Measurements from ENCODE around the gene KRR1. TPM values are rescaled to one million over a fixed set of nuclear protein-coding genes. Genes with fewer than 3 reads are reported as not detected.

The KRR1 gene
- total RNA-seq, 2 experiments from 2014 or later: 144 to 148 TPM

- intact Hi-C loops (cut with DNase I, micrococcal nuclease): loop anchor here in 1 of 2 experiments (2.0 to 10.0 kb wide), 3 partner anchors 25 to 1057 kb away; partner anchors contain the start of gene NAP1L1
- ChIA-PET CTCF (interaction anchor here (0.6 to 2.3 kb wide), 5 partner anchors 23 to 117 kb away, joined by 3 to 11 read pairs (median 4); partner anchors contain the start of gene GLIPR1L2), POLR2A (interaction anchor here (0.6 kb wide), 1 partner anchor 19 kb away, joined by 3 read pairs; no protein-coding TSS in a partner anchor)
- Histone ChIP-seq H3K4me1 (ENCODE audit: insufficient read depth, low read length) (peaks cover 8% of the 10 kb centered on the region), H3K27ac (ENCODE audit: low read depth in 1 of 2, low read length in 2 of 2) (no peak overlapping the region), H3K36me3 (ENCODE audit: insufficient read depth, low read length) (peaks cover 61% of the 10 kb centered on the region), H3K9me3 (ENCODE audit: control insufficient read depth in 1 of 2, insufficient read depth in 1 of 2, low read length in 2 of 2) (no peaks in the 10 kb centered on the region), H3K27me3 (ENCODE audit: control insufficient read depth in 1 of 2, insufficient read depth in 2 of 2, low read length in 2 of 2) (no peaks in the 10 kb centered on the region), H3K4me3 (ENCODE audit: low read length) (no peak overlapping the region)
- Mint-ChIP-seq H3K4me1 (ENCODE audit: low read depth) (peaks cover 43% of the 10 kb centered on the region), H3K9me3 (peaks cover 2% of the 10 kb centered on the region), H3K27ac (no peak overlapping the region), H3K36me3 (ENCODE audit: low read depth) (peaks cover 63% of the 10 kb centered on the region), H3K27me3 (no peaks in the 10 kb centered on the region), H3K4me3 (peak overlapping the region; percentile 25)
- ATAC-seq (ENCODE audit: poor library complexity): no peak
- no peak for TF ChIP-seq CTCF (IDR thresholded peaks at IDR 0.05)
- no peak for DNase-seq
Measured at GRCh38 chr12:75508159-75508558, 3.2 kb downstream of the KRR1 start.

- H3K27ac ChIP-seq (ENCODE audit: low read depth in 1 of 2, low read length in 2 of 2): no peak overlapping the region
- DNase-seq: no peak
- H3K4me1 Mint-ChIP-seq (ENCODE audit: low read depth): peaks cover 41% of the 10 kb centered on the region
- no peak overlapping the region for H3K4me3 Mint-ChIP-seq
- no peaks in the 10 kb centered on the region for H3K27me3 Mint-ChIP-seq
- no peak overlapping the region for H3K4me3 ChIP-seq (ENCODE audit: low read length)
- H3K36me3 ChIP-seq (ENCODE audit: insufficient read depth, low read length): peaks cover 71% of the 10 kb centered on the region
- no peaks in the 10 kb centered on the region for H3K9me3 ChIP-seq (ENCODE audit: control insufficient read depth in 1 of 2, insufficient read depth in 1 of 2, low read length in 2 of 2)
- intact Hi-C loops (cut with DNase I, micrococcal nuclease): loop anchor here in 1 of 2 experiments (5.0 to 10.0 kb wide), 2 partner anchors 575 to 1058 kb away; partner anchors contain the start of gene NAP1L1
- ChIA-PET POLR2A (no interaction called here), CTCF (interaction anchor here (0.6 to 2.3 kb wide), 5 partner anchors 22 to 173 kb away, joined by 3 to 11 read pairs (median 4); partner anchors contain the start of genes GLIPR1L1 and GLIPR1L2)
- peaks cover 2% of the 10 kb centered on the region for H3K9me3 Mint-ChIP-seq
- no peak for TF ChIP-seq CTCF (IDR thresholded peaks at IDR 0.05)
- no peak overlapping the region for H3K27ac Mint-ChIP-seq
- peaks cover 8% of the 10 kb centered on the region for H3K4me1 ChIP-seq (ENCODE audit: insufficient read depth, low read length)
- H3K27me3 ChIP-seq (ENCODE audit: control insufficient read depth in 1 of 2, insufficient read depth in 2 of 2, low read length in 2 of 2): no peaks in the 10 kb centered on the region
- no peak for ATAC-seq (ENCODE audit: poor library complexity)
- peaks cover 63% of the 10 kb centered on the region for H3K36me3 Mint-ChIP-seq (ENCODE audit: low read depth)
Measured at GRCh38 chr12:75507086-75507485, 4.3 kb downstream of the KRR1 start.

- no peaks in the 10 kb centered on the region for H3K27me3 Mint-ChIP-seq
- ATAC-seq (ENCODE audit: poor library complexity): peak; percentile 69
- H3K9me3 ChIP-seq (ENCODE audit: control insufficient read depth in 1 of 2, insufficient read depth in 1 of 2, low read length in 2 of 2): no peaks in the 10 kb centered on the region
- CTCF ChIA-PET: interaction anchor here (1.2 to 2.4 kb wide), 2 partner anchors 21 to 68 kb away, joined by 3 to 18 read pairs; no protein-coding TSS in a partner anchor
- H3K4me3 Mint-ChIP-seq: no peak overlapping the region
- H3K4me3 ChIP-seq (ENCODE audit: low read length): no peak overlapping the region
- H3K4me1 Mint-ChIP-seq (ENCODE audit: low read depth): peaks cover 28% of the 10 kb centered on the region
- intact Hi-C loops (cut with DNase I, micrococcal nuclease): loop anchor here (1.0 to 10.0 kb wide), 6 partner anchors 69 to 1059 kb away; partner anchors contain the start of genes GLIPR1L1 (in 2 of the 2), GLIPR1L2 (in 1 of the 2) and NAP1L1 (in 1 of the 2)
- peak; percentile 72 for TF ChIP-seq CTCF (IDR thresholded peaks at IDR 0.05)
- H3K36me3 ChIP-seq (ENCODE audit: insufficient read depth, low read length): peaks cover 84% of the 10 kb centered on the region
- no peak overlapping the region for H3K27ac ChIP-seq (ENCODE audit: low read depth in 1 of 2, low read length in 2 of 2)
- no peaks in the 10 kb centered on the region for H3K9me3 Mint-ChIP-seq
- H3K4me1 ChIP-seq (ENCODE audit: insufficient read depth, low read length): peaks cover 5% of the 10 kb centered on the region
- DNase-seq: peak in 3 of 14 experiments; percentile 42 to 57 (median 56)
- H3K27ac Mint-ChIP-seq: peak overlapping the region; percentile 31
- H3K27me3 ChIP-seq (ENCODE audit: control insufficient read depth in 1 of 2, insufficient read depth in 2 of 2, low read length in 2 of 2): no peaks in the 10 kb centered on the region
- H3K36me3 Mint-ChIP-seq (ENCODE audit: low read depth): peaks cover 59% of the 10 kb centered on the region
- POLR2A ChIA-PET: interaction anchor here (0.6 kb wide), 1 partner anchor 966 kb away, joined by 3 read pairs; no protein-coding TSS in a partner anchor
Measured at GRCh38 chr12:75505706-75506312, 5.6 kb downstream of the KRR1 start.
